ENCODE data around the gene DENND4A.

GRCh38 chr15:65762914-65763787, 28.9 kb downstream of the DENND4A start:
- TF ChIP-seq CTCF (IDR thresholded peaks at IDR 0.05) (no peak), POLR2AphosphoS5 (IDR thresholded peaks at IDR 0.05) (no peak)
